A673 (cell line): ENCODE data around the gene MINDY3. TPM values are rescaled to one million over a fixed set of nuclear protein-coding genes. Genes with fewer than 3 reads are reported as not detected.

Experiments used
- BruUV-seq: library from RNA; stranded (reverse); fragments of 400-500 nt; replicated peaks from 2 replicates; lab custom pipeline; 2021; lab: Mats Ljungman, UMichigan
- CTCF ChIA-PET: fragments of 300-600 bp; sonication (Branson Sonifier 250); formaldehyde crosslinking; loops from one replicate; lab custom pipeline; 2022; ENCODE audit warnings: antibody characterized with exemption; lab: Charles Lee
- POLR2A ChIA-PET: fragments of 300-600 bp; sonication (Branson Sonifier 250); formaldehyde crosslinking; loops from one replicate; lab custom pipeline; 2022; ENCODE audit warnings: antibody characterized with exemption; ENCODE audit not compliant: low non-redundant PET; lab: Charles Lee
- DNase-seq: peaks from one replicate; pipeline ENCODE4 v3.0.0-alpha.2; 2015; ENCODE audit warnings: low spot score
- H3K27ac ChIP-seq: fragments of 200-600 bp; sonication (generic); 2 replicates; pipeline ENCODE4 v1.5.1; 2016; ENCODE audit warnings: mixed run types, low read depth, mild to moderate bottlenecking, mixed read lengths, antibody characterized with exemption, low read length; ENCODE audit not compliant: poor library complexity, severe bottlenecking
- H3K27me3 ChIP-seq: fragments of 200-600 bp; sonication (generic); replicated peaks from 2 replicates; pipeline ENCODE4 v1.6.1; 2017; ENCODE audit warnings: mixed run types, low read depth, mild to moderate bottlenecking, mixed read lengths, antibody characterized with exemption, low read length; ENCODE audit not compliant: insufficient read depth, poor library complexity
- H3K36me3 ChIP-seq: fragments of 200-600 bp; sonication (generic); 2 replicates; pipeline ENCODE4 v1.6.1; 2016; ENCODE audit warnings: mixed run types, mild to moderate bottlenecking, mixed read lengths, antibody characterized with exemption, low read length; ENCODE audit not compliant: insufficient read depth, poor library complexity, severe bottlenecking
- H3K4me1 ChIP-seq: fragments of 200-600 bp; sonication (generic); 2 replicates; pipeline ENCODE4 v1.6.1; 2017; ENCODE audit warnings: mixed run types, mild to moderate bottlenecking, mixed read lengths, antibody characterized with exemption, low read length; ENCODE audit not compliant: insufficient read depth, poor library complexity, severe bottlenecking
- H3K4me3 ChIP-seq: fragments of 200-600 bp; sonication (generic); 2 replicates; pipeline ENCODE4 v1.5.1; 2016; ENCODE audit warnings: low read depth, mixed run types, mild to moderate bottlenecking, mixed read lengths, low read length; ENCODE audit not compliant: poor library complexity, severe bottlenecking
- H3K9me3 ChIP-seq: fragments of 200-600 bp; sonication (generic); 2 replicates; pipeline ENCODE4 v1.6.1; 2016; ENCODE audit warnings: mixed run types, low read depth, mild to moderate bottlenecking, mixed read lengths, antibody characterized with exemption, low read length; ENCODE audit not compliant: poor library complexity, severe bottlenecking
- EZH2 ChIP-seq: fragments of 200-600 bp; sonication (generic); IDR thresholded peaks from 2 replicates; pipeline ENCODE4 v1.6.1; 2017; ENCODE audit warnings: borderline replicate concordance, low read depth, mild to moderate bottlenecking, mixed read lengths, antibody characterized with exemption, low read length; ENCODE audit not compliant: poor library complexity, severe bottlenecking
- intact Hi-C: fragments of 100-400 bp; cut with micrococcal nuclease; formaldehyde crosslinking; loops from one replicate; pipeline ENCODE4 v1.10.0; 2022; ENCODE audit not compliant: unreplicated experiment
- total RNA-seq: library from RNA; stranded (reverse); gene quantifications from 2 replicates; pipeline ENCODE4 v1.2.3, GENCODE V29; 2021
- TF ChIP-seq, protein P1 (sequence below): fragments of 300-800, 200-600 bp; sonication (generic); conservative IDR thresholded peaks from 2 replicates; pipeline ENCODE4 v1.5.1; 2017; ENCODE audit warnings: low read depth, mild to moderate bottlenecking, antibody characterized with exemption, low read length, moderate library complexity, mixed read lengths

The MINDY3 gene
- total RNA-seq, 1 experiment from 2014 or later, result 14.6 TPM

- no peak for TF ChIP-seq EZH2
- TF ChIP-seq, protein P1, sequence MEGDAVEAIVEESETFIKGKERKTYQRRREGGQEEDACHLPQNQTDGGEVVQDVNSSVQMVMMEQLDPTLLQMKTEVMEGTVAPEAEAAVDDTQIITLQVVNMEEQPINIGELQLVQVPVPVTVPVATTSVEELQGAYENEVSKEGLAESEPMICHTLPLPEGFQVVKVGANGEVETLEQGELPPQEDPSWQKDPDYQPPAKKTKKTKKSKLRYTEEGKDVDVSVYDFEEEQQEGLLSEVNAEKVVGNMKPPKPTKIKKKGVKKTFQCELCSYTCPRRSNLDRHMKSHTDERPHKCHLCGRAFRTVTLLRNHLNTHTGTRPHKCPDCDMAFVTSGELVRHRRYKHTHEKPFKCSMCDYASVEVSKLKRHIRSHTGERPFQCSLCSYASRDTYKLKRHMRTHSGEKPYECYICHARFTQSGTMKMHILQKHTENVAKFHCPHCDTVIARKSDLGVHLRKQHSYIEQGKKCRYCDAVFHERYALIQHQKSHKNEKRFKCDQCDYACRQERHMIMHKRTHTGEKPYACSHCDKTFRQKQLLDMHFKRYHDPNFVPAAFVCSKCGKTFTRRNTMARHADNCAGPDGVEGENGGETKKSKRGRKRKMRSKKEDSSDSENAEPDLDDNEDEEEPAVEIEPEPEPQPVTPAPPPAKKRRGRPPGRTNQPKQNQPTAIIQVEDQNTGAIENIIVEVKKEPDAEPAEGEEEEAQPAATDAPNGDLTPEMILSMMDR, result no peak
- Histone ChIP-seq H3K4me3 (no peak overlapping the region), H3K4me1 (no peaks in the 10 kb centered on the region), H3K27me3 (peaks cover 76% of the 10 kb centered on the region), H3K27ac (no peak overlapping the region), H3K36me3 (no peaks in the 10 kb centered on the region), H3K9me3 (no peaks in the 10 kb centered on the region)
- POLR2A ChIA-PET, result interaction anchor here (0.7 kb wide), 1 partner anchor 161 kb away, joined by 3 read pairs; no protein-coding TSS in a partner anchor
- no peak for DNase-seq
- no TSS peak for BruUV-seq
- CTCF ChIA-PET, result no interaction called here
- intact Hi-C loops, result no loop called here
Observed at GRCh38 chr10:15869935-15870334, 9.6 kb upstream of the MINDY3 start.

DNA sequence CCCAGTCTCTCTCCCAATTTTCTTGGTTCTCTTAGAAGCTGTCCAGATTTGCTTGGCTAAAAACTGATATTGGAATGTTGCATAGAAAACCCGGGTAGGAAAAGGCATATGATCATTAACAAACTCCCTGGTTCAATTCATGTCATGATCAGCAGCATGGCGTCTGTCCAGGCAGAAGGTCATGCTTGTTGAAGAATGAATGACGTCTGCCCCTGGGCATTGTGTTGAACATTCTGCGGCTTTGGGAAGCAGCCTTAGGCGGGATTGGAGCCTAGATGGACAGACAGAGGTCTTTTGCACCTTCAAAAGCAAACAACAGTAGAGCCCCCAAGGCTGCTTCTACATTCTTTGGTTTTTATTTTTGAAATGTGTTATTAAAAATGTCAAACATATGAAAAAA lies 7.7 kb upstream of the MINDY3 start:
- no TSS peak for BruUV-seq
- H3K27ac ChIP-seq, result no peak overlapping the region
- ChIA-PET CTCF (no interaction called here), POLR2A (no interaction called here)
- peaks cover 94% of the 10 kb centered on the region for H3K27me3 ChIP-seq
- no peak overlapping the region for H3K4me3 ChIP-seq
- no peaks in the 10 kb centered on the region for H3K4me1 ChIP-seq
- no peaks in the 10 kb centered on the region for H3K36me3 ChIP-seq
- TF ChIP-seq, protein P1, result no peak
- TF ChIP-seq EZH2, result no peak
- intact Hi-C loops, result no loop called here
- no peaks in the 10 kb centered on the region for H3K9me3 ChIP-seq
- DNase-seq, result no peak

DNA sequence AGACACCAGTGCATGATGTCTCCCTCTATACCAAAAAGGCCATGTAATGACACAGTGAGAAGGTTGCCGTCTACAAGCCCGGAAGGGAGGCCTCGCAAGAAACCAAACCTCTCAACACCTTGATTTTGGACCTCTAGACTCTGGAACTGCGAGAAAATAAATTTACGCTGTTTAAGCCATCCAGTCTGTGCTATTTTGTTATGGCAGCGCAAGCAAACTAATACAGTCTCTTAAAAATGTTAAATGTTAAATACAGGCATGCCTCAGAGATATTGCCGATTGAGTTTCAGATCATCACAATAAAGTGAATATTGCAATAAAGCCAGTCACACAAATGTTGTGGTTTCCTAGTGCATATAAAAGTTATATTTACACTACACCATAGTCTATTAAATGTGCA lies 5.0 kb upstream of the MINDY3 start:
- ChIA-PET POLR2A (no interaction called here), CTCF (no interaction called here)
- H3K4me3 ChIP-seq, result no peak overlapping the region
- intact Hi-C loops, result no loop called here
- TF ChIP-seq EZH2, result no peak
- TF ChIP-seq, protein P1, result no peak
- no peaks in the 10 kb centered on the region for H3K36me3 ChIP-seq
- no peaks in the 10 kb centered on the region for H3K9me3 ChIP-seq
- H3K4me1 ChIP-seq, result no peaks in the 10 kb centered on the region
- no TSS peak for BruUV-seq
- H3K27ac ChIP-seq, result no peak overlapping the region
- no peak for DNase-seq
- H3K27me3 ChIP-seq, result peaks cover 78% of the 10 kb centered on the region
